ENCODE measurements around the gene ACOXL.

ACOXL gene

DNA sequence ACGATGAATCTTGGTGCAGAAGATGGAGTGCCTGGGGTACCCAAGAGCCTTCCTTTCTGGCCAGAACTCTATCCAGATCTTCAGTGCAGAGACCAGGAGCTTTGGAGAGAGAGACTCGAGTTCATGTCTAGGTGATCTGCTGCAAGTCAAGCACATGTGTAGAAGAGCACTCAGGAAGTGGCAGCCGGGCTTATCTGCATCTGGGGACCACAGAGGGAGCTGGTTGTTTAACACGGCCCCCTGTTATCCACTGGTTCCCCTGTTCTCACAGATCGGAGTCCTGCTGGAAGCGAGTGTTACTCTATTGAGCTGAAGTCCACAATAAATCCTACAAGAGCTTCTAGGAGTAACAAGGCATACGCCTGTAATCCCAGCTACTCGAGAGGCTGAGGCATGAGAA, 128.3 kb downstream of the ACOXL start:
- no peak for DNase-seq

- DNase-seq, result no peak
Measured at GRCh38 chr2:110861616-110862260, 129.4 kb downstream of the ACOXL start.

DNA sequence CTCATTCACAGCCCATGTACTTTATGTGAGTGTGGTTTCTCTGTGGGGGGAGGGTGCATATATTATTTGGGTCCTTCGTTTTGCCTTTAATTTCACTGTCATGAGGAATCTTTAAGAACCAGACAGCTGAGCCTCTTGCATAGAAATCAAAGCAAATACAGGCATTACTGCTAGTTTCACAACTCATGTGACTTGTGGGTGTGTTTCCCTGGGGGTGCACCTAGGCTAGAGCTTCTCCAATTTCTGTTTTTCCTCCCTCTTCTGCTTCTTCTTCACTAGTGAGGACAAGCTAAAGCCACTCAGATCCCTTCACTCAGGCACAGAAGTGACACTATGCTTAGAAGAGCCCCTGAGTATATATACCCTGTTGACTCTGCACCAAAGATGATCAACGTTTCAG, 131.4 kb downstream of the ACOXL start:
- no peak for DNase-seq

DNA sequence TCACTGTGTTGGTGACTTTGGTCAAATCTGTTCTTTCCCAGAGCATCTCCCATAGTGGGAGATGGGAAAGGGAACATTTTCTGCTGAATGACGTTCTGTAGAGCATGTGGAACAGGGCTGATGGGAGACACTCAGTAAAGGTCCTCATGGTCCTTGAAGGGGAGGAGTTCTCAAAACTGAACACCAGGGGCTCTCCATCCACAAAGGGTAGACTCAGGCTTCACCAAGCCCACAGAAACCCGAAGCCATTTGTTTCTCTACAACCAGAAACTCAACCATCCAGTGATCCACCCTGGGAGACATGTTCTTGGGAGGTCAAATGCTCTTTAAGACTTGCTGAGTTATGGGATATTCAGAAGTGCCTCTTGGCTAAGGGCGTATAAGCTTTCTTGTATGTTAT, 131.8 kb downstream of the ACOXL start:
- DNase-seq, result no peak

DNA sequence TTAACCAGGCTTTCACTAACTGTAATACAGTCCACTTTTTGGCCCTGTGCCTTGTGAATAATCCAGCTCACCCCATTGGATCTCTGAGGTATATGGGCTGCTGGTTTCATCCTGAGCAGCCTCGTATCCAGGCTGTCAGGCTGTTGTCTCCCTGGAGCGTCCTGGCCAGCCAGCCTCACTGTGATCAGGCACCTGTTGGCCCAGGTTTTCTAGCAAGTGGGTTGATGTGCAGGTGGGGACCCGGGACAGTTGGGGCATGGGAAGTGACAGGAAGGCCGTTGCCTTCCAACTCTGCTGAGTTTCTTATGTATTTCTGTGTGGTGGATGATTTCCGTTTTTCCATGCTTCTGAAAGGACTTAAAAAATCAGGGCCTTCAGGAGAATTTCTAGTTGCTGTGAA, 132.4 kb downstream of the ACOXL start:
- no peak for DNase-seq

GRCh38 chr2:110865188-110865587, 132.8 kb downstream of the ACOXL start:
- no peak for DNase-seq

DNA sequence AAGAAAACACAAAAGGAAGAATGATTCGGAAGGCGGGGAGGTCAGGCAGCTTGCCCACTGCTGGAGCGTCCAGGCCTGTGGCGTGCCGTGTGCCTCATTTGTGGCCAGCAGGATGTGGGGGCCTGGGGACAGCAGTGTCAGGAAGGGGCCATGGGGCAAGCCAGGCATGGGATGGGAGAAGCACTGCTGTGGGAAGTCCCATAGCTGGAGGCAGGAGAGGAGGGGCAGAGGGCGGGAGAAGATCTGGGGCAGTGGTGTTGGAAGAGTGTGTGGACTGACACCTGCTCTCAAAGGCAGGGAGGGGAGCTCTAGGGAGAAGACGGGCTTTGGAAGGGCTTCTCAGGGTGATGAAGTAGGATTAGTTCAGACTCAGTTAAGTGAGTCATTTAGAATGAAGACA, 133.7 kb downstream of the ACOXL start:
- no peak for DNase-seq

DNA sequence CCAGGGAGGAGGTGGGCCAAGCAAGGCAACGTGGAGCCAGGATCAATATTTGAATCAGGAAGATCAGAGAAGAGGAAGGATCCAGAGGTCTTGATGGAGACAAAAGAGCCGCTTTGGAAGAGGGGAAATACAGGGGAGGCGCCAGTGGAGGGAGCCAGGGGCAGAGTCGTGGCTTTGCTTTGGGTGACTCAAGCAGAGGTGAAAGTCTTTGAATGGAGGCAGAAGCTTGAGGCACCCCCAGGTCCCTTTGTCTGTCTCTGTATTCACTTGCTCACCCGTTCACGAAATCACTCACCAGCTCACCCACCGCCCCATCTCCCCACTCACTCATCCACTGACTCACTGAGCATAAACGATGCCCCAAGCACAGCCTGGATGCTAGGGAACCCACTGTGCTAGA, 134.1 kb downstream of the ACOXL start:
- no peak for DNase-seq

GRCh38 chr2:110867078-110867477, 134.7 kb downstream of the ACOXL start:
- DNase-seq, result no peak

- no peak for DNase-seq
Measured at GRCh38 chr2:110868971-110869370, 136.6 kb downstream of the ACOXL start.

- no peak for DNase-seq
Measured at GRCh38 chr2:110869472-110870446, 137.4 kb downstream of the ACOXL start.

- no peak for DNase-seq
Measured at GRCh38 chr2:110870545-110870944, 138.2 kb downstream of the ACOXL start.

DNA sequence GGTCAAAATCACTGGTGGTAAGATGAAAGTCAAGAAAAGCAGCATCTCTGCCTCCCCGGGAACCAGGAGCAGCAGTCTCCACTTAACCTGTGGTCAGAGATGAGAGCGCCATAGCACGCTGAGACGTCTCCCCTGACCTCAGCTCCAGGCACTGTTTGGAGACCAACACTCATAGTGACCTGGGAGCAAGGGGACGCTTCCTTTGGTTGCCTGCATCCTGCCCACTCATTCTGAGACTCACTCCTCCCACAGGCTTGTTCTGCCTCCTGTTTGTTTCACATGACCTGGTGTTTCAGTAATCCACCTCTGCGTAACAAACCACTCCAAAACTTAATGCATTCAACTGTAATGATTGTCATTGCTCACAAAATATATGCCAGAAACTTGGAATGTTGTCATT, 139.3 kb downstream of the ACOXL start:
- no peak for DNase-seq

GRCh38 chr2:110872521-110872920, 140.1 kb downstream of the ACOXL start:
- no peak for DNase-seq

GRCh38 chr2:110873056-110873502, 140.7 kb downstream of the ACOXL start:
- DNase-seq, result no peak

GRCh38 chr2:110873597-110874452, 141.5 kb downstream of the ACOXL start:
- no peak for DNase-seq

- peak; percentile 68 for DNase-seq
Measured at GRCh38 chr2:110874453-110875383, 142.3 kb downstream of the ACOXL start.

DNA sequence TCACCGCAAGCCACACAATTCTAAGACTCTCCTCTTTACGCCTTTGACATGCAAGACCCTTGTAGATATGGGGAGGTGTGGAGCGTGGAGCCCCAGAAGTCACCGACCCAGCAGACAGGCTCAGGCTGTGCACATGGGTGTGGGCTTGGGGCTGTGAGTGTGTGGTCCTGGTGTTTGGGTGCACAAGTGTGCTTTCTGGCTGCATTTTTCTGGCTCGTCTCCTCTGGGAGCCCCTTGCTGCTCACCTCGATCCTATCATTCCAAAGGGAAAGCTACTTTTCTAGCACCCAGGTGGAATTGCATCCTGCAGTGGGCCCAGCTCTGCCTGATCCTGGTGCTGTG, 143.0 kb downstream of the ACOXL start:
- DNase-seq, result no peak

DNA sequence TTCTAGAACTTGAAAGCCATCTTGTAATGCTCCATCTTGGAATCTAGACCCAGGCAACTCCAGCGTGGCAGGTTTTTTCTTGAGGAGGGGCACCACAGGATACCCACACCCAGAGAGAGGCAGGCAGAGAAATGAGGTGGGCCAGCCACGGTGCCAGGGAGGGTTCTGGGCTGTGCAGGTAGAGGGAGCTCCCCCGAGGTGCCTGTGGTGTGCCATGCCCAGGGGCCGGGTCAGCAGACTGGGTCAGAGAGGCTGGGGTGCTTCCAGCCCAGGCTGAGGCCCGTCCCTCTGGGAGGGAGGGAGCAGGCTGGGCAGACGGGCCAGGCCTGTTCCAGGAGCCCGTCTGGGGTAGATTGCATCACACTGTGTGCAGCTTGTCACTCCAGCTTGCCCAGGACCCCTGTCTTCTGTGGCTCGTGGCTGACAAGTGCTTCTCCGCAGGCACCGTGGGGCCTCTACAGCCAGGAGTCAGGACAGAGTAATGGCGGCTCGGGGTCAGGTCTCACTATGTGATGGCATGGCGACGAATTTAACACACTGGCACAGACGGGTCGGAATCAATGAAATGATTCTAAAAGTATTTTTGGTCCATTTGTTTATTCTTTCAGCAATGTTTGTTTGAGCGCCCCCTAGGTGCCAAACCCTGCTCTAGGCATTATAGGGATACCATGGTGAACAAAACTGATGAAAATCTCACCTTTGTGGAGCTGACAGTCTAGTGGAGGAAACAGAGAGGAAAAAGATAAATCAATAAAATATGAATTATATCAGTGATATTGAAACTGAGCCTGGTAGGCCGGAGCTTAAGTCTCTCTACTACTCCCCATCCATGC, 144.0 kb downstream of the ACOXL start:
- no peak for DNase-seq

GRCh38 chr2:110877031-110877827, 144.9 kb downstream of the ACOXL start:
- no peak for DNase-seq

All from suppressor macrophage treated with lipopolysaccharide for 4 hours (primary cell).